ENCODE data around the gene RNF2. TPM values are rescaled to one million over a fixed set of nuclear protein-coding genes. Genes with fewer than 3 reads are reported as not detected.

The RNF2 gene
- total RNA-seq, 2 experiments from 2014 or later, result 17.8 to 24.7 TPM

DNA sequence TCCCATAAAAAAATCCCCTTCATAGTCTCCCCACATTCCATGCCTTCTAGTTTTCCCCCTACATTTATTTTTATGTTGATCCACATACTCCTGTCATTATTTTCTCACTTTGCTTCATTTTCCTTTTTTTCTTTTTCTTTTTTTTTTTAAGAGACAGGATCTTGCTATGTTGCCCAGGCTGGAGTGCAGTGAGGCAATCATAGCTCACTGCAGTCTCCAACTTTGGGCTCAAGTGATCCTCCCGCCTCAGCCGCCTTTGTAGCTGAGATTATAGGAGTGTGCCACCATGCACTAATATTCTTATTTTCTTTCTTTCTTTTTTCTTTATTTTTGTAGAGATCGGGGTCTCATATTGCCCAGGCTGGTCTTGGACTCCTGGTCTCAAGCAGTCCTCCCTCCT, 7.8 kb downstream of the RNF2 start:
- Histone ChIP-seq H3K79me2 (ENCODE audit: insufficient read depth, low read depth, low read length) (peaks cover 79% of the 10 kb centered on the region), H3K9me2 (ENCODE audit: insufficient read depth, low read length) (no peaks in the 10 kb centered on the region), H2AFZ (ENCODE audit: low read length) (no peak overlapping the region), H3K9me3 (ENCODE audit: low read length) (no peaks in the 10 kb centered on the region), H3K27ac (ENCODE audit: low read depth, low read length, poor library complexity, severe bottlenecking) (no peak overlapping the region), H3K4me3 (ENCODE audit: low read depth, low read length, poor library complexity, severe bottlenecking) (no peak overlapping the region), H4K20me1 (ENCODE audit: insufficient read depth, low read length) (peaks cover 21% of the 10 kb centered on the region; the same call in 1 of the 2 replicates), H3K4me1 (ENCODE audit: insufficient read depth, low read length, poor library complexity, severe bottlenecking) (peaks cover 4% of the 10 kb centered on the region), H3K4me2 (ENCODE audit: low read length) (no peak overlapping the region), H3K36me3 (ENCODE audit: insufficient read depth, low read length) (no peaks in the 10 kb centered on the region; the same call in 1 of the 2 replicates)
- TF ChIP-seq, protein P1, sequence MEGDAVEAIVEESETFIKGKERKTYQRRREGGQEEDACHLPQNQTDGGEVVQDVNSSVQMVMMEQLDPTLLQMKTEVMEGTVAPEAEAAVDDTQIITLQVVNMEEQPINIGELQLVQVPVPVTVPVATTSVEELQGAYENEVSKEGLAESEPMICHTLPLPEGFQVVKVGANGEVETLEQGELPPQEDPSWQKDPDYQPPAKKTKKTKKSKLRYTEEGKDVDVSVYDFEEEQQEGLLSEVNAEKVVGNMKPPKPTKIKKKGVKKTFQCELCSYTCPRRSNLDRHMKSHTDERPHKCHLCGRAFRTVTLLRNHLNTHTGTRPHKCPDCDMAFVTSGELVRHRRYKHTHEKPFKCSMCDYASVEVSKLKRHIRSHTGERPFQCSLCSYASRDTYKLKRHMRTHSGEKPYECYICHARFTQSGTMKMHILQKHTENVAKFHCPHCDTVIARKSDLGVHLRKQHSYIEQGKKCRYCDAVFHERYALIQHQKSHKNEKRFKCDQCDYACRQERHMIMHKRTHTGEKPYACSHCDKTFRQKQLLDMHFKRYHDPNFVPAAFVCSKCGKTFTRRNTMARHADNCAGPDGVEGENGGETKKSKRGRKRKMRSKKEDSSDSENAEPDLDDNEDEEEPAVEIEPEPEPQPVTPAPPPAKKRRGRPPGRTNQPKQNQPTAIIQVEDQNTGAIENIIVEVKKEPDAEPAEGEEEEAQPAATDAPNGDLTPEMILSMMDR (conservative IDR thresholded peaks at IDR 0.05; ENCODE audit: low read length), result no peak
- TF ChIP-seq EZH2phosphoT487 (IDR thresholded peaks at IDR 0.05; ENCODE audit: borderline replicate concordance, low read depth, low read length), result no peak
- ChIA-PET POLR2A (interaction anchor here (0.9 kb wide), 1 partner anchor 9 kb away, joined by 3 read pairs; no protein-coding TSS in a partner anchor), CTCF (ENCODE audit: unreplicated experiment) (no interaction called here)
- no TSS peak for BruUV-seq (replicated peaks)
- no peak for DNase-seq (ENCODE audit: low spot score)
- intact Hi-C loops (cut with micrococcal nuclease; ENCODE audit: unreplicated experiment), result no loop called here

DNA sequence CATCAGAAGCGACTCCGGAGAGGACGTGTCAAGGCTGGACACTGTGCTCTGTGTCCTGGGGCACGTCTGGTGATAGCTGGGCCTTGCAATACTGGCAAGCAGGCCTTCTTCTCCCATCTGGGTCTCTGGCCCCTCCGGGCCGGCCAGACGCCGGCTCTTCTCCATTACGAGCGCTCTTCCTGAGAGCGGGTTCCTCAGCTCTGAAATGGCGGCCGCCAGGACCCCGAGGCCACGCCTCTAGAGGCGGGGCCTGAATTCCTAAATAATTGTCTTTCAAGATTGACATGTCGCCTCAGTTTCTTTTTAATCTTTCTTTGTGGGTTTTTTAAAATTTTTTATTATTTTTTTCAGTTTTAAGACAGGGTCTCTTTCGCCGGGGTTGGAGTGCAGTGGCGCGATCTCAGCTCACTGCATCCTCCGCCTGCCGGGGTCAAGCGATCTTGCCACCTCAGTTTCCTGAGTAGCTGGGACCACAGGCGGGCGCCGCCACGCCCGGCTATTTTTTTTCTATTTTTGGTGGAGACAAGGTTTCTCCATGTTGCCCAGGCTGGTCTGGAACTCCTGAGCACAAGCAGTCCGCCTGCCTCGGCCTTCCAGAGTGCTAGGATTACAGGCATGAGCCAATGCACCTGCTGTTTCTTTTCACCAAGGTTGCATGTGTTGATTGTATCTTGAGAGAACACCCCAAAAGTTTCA, 9.2 kb downstream of the RNF2 start:
- peaks cover 21% of the 10 kb centered on the region; the same call in 1 of the 2 replicates for H4K20me1 ChIP-seq (ENCODE audit: insufficient read depth, low read length)
- no peaks in the 10 kb centered on the region for H3K9me2 ChIP-seq (ENCODE audit: insufficient read depth, low read length)

More for the DNA sequence above, 9.2 kb downstream of the RNF2 start:
- no TSS peak for BruUV-seq (replicated peaks)
- Histone ChIP-seq H3K4me2 (ENCODE audit: low read length) (no peak overlapping the region), H3K4me1 (ENCODE audit: insufficient read depth, low read length, poor library complexity, severe bottlenecking) (peaks cover 5% of the 10 kb centered on the region), H3K79me2 (ENCODE audit: insufficient read depth, low read depth, low read length) (peaks cover 74% of the 10 kb centered on the region), H3K27ac (ENCODE audit: low read depth, low read length, poor library complexity, severe bottlenecking) (no peak overlapping the region), H3K4me3 (ENCODE audit: low read depth, low read length, poor library complexity, severe bottlenecking) (no peak overlapping the region), H2AFZ (ENCODE audit: low read length) (no peak overlapping the region), H3K9me3 (ENCODE audit: low read length) (no peaks in the 10 kb centered on the region), H3K36me3 (ENCODE audit: insufficient read depth, low read length) (no peaks in the 10 kb centered on the region; the same call in 1 of the 2 replicates)
- ChIA-PET POLR2A (no interaction called here), CTCF (ENCODE audit: unreplicated experiment) (no interaction called here)
- no peak for TF ChIP-seq EZH2phosphoT487 (IDR thresholded peaks at IDR 0.05; ENCODE audit: borderline replicate concordance, low read depth, low read length)
- TF ChIP-seq, protein P1 (conservative IDR thresholded peaks at IDR 0.05; ENCODE audit: low read length), result no peak
- no peak for DNase-seq (ENCODE audit: low spot score)
- intact Hi-C loops (cut with micrococcal nuclease; ENCODE audit: unreplicated experiment), result no loop called here

Data from OCI-LY7 (cell line).